ENCODE results near the gene RNF217. TPM values are rescaled to one million over a fixed set of nuclear protein-coding genes. Genes with fewer than 3 reads are reported as not detected.
A peak's percentile ranks its signal among the peaks of the same experiment; 100 is the strongest.

The RNF217 gene
- total RNA-seq, 6 experiments from 2014 or later, result 10.9 to 19.4 (median 14.7) TPM

DNA sequence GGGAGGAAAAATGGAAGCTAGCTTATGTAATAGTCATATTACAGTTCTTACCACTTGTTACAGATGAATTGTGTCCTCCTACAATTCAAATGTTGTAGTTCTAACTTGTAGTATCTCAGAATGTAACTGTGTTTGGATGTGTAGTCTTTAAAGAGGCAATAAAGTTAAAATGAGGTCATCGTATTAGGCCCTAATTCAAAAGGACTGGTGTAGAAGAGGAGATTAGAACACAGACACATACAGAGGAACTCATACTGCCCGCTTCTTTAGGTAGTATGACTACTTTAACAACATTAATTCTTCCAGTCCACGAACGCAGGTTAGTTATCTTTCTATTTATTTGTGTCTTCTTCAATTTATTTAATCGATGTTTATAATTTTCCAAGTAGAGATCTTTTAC lies 144.8 kb downstream of the RNF217 start:
- H3K36me3 Mint-ChIP-seq (ENCODE audit: low read depth), result peaks cover 37% of the 10 kb centered on the region
- no peak overlapping the region for H3K4me3 Mint-ChIP-seq
- peaks cover 52% of the 10 kb centered on the region for H3K4me1 Mint-ChIP-seq (ENCODE audit: low read depth)
- peaks cover 41% of the 10 kb centered on the region for H3K9me3 Mint-ChIP-seq
- H3K27me3 Mint-ChIP-seq (ENCODE audit: insufficient read depth), result no peaks in the 10 kb centered on the region
- TF ChIP-seq, protein P1, sequence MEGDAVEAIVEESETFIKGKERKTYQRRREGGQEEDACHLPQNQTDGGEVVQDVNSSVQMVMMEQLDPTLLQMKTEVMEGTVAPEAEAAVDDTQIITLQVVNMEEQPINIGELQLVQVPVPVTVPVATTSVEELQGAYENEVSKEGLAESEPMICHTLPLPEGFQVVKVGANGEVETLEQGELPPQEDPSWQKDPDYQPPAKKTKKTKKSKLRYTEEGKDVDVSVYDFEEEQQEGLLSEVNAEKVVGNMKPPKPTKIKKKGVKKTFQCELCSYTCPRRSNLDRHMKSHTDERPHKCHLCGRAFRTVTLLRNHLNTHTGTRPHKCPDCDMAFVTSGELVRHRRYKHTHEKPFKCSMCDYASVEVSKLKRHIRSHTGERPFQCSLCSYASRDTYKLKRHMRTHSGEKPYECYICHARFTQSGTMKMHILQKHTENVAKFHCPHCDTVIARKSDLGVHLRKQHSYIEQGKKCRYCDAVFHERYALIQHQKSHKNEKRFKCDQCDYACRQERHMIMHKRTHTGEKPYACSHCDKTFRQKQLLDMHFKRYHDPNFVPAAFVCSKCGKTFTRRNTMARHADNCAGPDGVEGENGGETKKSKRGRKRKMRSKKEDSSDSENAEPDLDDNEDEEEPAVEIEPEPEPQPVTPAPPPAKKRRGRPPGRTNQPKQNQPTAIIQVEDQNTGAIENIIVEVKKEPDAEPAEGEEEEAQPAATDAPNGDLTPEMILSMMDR (IDR thresholded peaks at IDR 0.05), result no peak
- no peak for DNase-seq
- peak overlapping the region; percentile 75; the same call in 1 of the 2 replicates for H3K27ac Mint-ChIP-seq

DNA sequence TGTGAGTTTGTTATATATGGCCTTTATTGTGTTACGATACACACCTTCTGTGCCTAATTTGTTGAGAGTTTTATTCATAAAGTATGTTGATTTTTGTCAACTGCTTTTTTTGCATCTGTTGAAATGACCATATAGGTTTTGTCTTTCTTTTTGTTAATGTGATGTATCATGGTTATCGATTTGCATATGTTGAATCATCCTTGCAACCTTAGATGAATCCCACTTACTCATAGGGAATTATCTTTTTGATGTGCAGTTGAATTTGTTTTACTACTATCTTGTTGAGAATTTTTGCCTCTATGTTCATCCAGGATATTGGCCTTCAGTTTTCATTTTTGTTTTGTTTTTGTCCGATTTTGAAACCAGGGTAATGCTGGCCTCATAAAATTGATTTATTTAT lies 145.7 kb downstream of the RNF217 start:
- peak overlapping the region; percentile 75 for H3K27ac Mint-ChIP-seq
- H3K4me1 Mint-ChIP-seq (ENCODE audit: low read depth), result peaks cover 43% of the 10 kb centered on the region
- TF ChIP-seq, protein P1 (IDR thresholded peaks at IDR 0.05), result no peak
- peak; percentile 46 for DNase-seq
- peaks cover 47% of the 10 kb centered on the region for H3K9me3 Mint-ChIP-seq
- no peaks in the 10 kb centered on the region for H3K27me3 Mint-ChIP-seq (ENCODE audit: insufficient read depth)
- H3K4me3 Mint-ChIP-seq, result no peak overlapping the region
- H3K36me3 Mint-ChIP-seq (ENCODE audit: low read depth), result peaks cover 43% of the 10 kb centered on the region

DNA sequence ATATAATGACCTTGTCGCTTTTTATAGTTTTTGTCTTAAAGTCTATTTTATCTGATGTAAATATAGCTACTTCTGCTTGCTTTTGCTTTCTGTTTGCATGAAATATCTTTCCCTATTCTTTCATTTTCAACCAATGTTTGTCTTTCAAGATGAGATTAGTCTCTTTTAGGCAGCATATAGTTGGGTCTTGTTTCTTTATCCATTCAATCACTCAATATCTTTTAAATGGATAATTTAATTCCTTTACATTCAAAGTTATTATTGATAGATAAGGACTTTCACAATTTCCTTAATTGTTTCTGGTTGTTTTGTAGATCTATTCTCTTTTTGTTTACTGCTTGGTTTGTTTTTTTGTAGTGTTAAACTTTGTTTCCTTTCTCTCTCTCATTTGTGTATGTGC lies 147.8 kb downstream of the RNF217 start:
- Mint-ChIP-seq H3K4me1 (ENCODE audit: low read depth) (peaks cover 22% of the 10 kb centered on the region), H3K27me3 (ENCODE audit: insufficient read depth) (no peaks in the 10 kb centered on the region; the same call in 1 of the 2 replicates), H3K27ac (no peak overlapping the region), H3K36me3 (ENCODE audit: low read depth) (peaks cover 43% of the 10 kb centered on the region), H3K9me3 (peaks cover 47% of the 10 kb centered on the region), H3K4me3 (no peak overlapping the region)
- TF ChIP-seq, protein P1 (IDR thresholded peaks at IDR 0.05), result no peak
- no peak for DNase-seq

DNA sequence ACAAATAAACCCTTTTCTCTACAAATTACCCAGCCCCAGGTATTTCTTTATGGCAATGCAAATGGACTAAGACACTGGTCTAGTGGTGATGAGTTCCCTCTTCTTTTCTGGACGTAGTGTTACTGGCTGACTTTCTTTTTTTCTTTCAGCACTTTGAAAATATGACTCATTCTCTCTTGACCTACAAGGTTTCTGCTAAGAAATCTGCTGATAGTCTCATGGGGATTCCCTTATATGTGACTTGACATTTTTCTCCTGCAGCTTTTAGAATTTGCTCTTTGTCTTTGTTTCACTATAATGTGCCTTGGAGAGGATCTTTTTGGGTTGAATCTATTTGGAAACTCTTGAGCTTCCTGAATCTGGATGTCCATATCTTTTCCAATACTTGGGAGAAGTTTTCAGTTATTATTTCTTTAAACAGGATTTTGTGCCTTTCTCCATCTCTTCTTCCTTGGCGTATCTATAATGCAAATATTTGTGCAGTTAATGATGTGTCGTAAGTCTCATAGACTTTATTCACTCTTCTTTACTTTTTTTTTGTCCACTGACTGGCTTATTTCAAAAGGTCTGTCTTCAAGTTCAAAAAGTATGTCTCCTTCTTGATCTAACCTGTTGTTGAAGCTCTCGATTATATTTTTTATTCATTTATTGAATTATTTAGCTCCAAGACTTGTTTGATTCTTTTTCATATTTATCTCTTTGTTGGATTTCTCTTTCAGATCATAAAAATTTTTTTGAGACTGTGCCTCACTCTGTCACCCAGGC lies 149.2 kb downstream of the RNF217 start:
- H3K27ac Mint-ChIP-seq, result no peak overlapping the region
- peaks cover 20% of the 10 kb centered on the region for H3K4me1 Mint-ChIP-seq (ENCODE audit: low read depth)
- peaks cover 47% of the 10 kb centered on the region for H3K9me3 Mint-ChIP-seq
- H3K4me3 Mint-ChIP-seq, result no peak overlapping the region
- TF ChIP-seq, protein P1 (IDR thresholded peaks at IDR 0.05), result no peak
- peaks cover 43% of the 10 kb centered on the region for H3K36me3 Mint-ChIP-seq (ENCODE audit: low read depth)
- no peak for DNase-seq
- no peaks in the 10 kb centered on the region; the same call in 1 of the 2 replicates for H3K27me3 Mint-ChIP-seq (ENCODE audit: insufficient read depth)

DNA sequence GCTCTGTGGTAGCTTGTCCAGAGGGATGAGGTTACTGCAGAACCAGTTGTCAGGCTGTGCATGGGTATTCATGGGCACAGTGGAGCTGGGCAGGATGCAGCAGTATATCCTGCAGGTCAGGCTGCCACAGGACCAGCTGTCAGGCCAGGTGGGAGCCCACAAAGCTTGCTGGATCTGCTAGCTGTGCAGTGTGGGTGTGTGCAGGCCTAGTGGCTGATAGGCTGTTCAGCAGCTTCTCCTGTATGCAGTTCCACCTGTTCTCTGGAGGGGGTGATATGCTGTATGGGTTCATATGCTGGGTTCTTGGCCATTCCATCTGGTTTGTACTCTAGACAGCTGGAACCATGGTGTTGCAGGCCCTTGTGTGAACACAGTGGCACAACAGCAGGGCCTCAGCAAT lies 150.7 kb downstream of the RNF217 start:
- H3K27ac Mint-ChIP-seq, result no peak overlapping the region
- H3K4me1 Mint-ChIP-seq (ENCODE audit: low read depth), result peaks cover 8% of the 10 kb centered on the region
- peaks cover 47% of the 10 kb centered on the region for H3K9me3 Mint-ChIP-seq
- no peak for DNase-seq
- peaks cover 43% of the 10 kb centered on the region for H3K36me3 Mint-ChIP-seq (ENCODE audit: low read depth)
- H3K27me3 Mint-ChIP-seq (ENCODE audit: insufficient read depth), result no peaks in the 10 kb centered on the region; the same call in 1 of the 2 replicates
- no peak overlapping the region for H3K4me3 Mint-ChIP-seq
- TF ChIP-seq, protein P1 (IDR thresholded peaks at IDR 0.05), result peak; percentile 36; the same call in 1 of the 2 replicates
